H1 (cell line): ENCODE measurements around the gene BYSL. TPM values are rescaled to one million over a fixed set of nuclear protein-coding genes. Genes with fewer than 3 reads are reported as not detected.

Experiments
- CTCF ChIA-PET: fragments of 300-600 bp; sonication (Branson Sonifier 250); formaldehyde crosslinking; loops from one replicate; lab custom pipeline; 2021; ENCODE audit not compliant: partially characterized antibody; lab: Charles Lee
- POLR2A ChIA-PET: fragments of 300-600 bp; sonication (Branson Sonifier 250); formaldehyde crosslinking; loops from one replicate; lab custom pipeline; 2021; ENCODE audit warnings: inconsistent platforms; ENCODE audit not compliant: partially characterized antibody; lab: Charles Lee
- DNase-seq, 2 experiments: peaks; one replicate each; pipeline versions ENCODE4 v3.0.0 to v3.0.0-alpha.2; 2010 to 2022; ENCODE audit warnings: low spot score in 2 of 2, low read depth in 1 of 2, mixed read lengths in 1 of 2
- FAIRE-seq: peaks from 2 replicates; lab custom pipeline; 2011; peaks lifted over from hg19 to GRCh38; lab: Jason Lieb, UNC
- H2AFZ ChIP-seq: 2 replicates; pipeline ENCODE4 v1.8.1; 2012; ENCODE audit warnings: low read length, inconsistent platforms
- H2AK5ac ChIP-seq: 2 replicates; pipeline ENCODE4 v1.6.1; 2013; ENCODE audit warnings: low read depth, low read length
- H2BK120ac ChIP-seq: replicated peaks from 2 replicates; pipeline ENCODE3; 2013; ENCODE audit warnings: low read depth, low read length, inconsistent platforms
- H2BK12ac ChIP-seq: 2 replicates; pipeline ENCODE4 v1.6.1; 2013; ENCODE audit warnings: low read depth, low read length
- H2BK15ac ChIP-seq: 2 replicates; pipeline ENCODE4 v1.6.1; 2013; ENCODE audit warnings: low read length
- H2BK20ac ChIP-seq: 2 replicates; pipeline ENCODE4 v1.6.1; 2013; ENCODE audit warnings: low read length
- H2BK5ac ChIP-seq: 2 replicates; pipeline ENCODE4 v1.6.1; 2013; ENCODE audit warnings: low read depth, low read length
- H3K14ac ChIP-seq: 2 replicates; pipeline ENCODE4 v1.6.1; 2013; ENCODE audit warnings: inconsistent platforms; ENCODE audit not compliant: insufficient read length
- H3K18ac ChIP-seq: 2 replicates; pipeline ENCODE4 v1.6.1; 2013; ENCODE audit warnings: low read length; ENCODE audit errors: extremely low read depth
- H3K23ac ChIP-seq: 2 replicates; pipeline ENCODE4 v1.6.1; 2013; ENCODE audit warnings: inconsistent platforms; ENCODE audit not compliant: insufficient read length
- H3K23me2 ChIP-seq: 2 replicates; pipeline ENCODE4 v1.6.1; 2013; ENCODE audit warnings: low read depth, low read length
- H3K27ac ChIP-seq: 2 replicates; pipeline ENCODE4 v1.6.1; 2011; ENCODE audit warnings: low read depth, low read length, inconsistent platforms
- H3K27me3 ChIP-seq, 4 experiments: replicated peaks in 1 of 4; 1 replicate in 1 of 4; 2 replicates in 3 of 4; pipeline versions ENCODE4 v1.6.1 to v1.8.1; 2011 to 2013; ENCODE audit warnings: low read length in 3 of 4, mild to moderate bottlenecking in 3 of 4, inconsistent platforms in 2 of 4, mixed read lengths in 2 of 4, moderate library complexity in 1 of 4; ENCODE audit not compliant: control insufficient read depth in 3 of 4, insufficient read depth in 3 of 4; ENCODE audit errors: extremely low read depth in 1 of 4
- H3K36me3 ChIP-seq, 4 experiments: 2 replicates each; pipeline versions ENCODE4 v1.6.1 to v1.8.1; 2011 to 2013; ENCODE audit warnings: mild to moderate bottlenecking in 4 of 4, low read length in 3 of 4, moderate library complexity in 2 of 4, control low read depth in 1 of 4, inconsistent platforms in 1 of 4; ENCODE audit not compliant: insufficient read depth in 4 of 4, control insufficient read depth in 2 of 4
- H3K4ac ChIP-seq: replicated peaks from 2 replicates; pipeline ENCODE3; 2013; ENCODE audit warnings: low read length, low read depth, mixed read lengths, inconsistent platforms; ENCODE audit not compliant: insufficient read length
- H3K4me1 ChIP-seq, 4 experiments: replicated peaks in 1 of 4; 1 replicate in 1 of 4; 2 replicates in 3 of 4; pipeline versions ENCODE4 v1.6.1 to v1.8.1; 2011 to 2013; ENCODE audit warnings: low read length in 3 of 4, inconsistent platforms in 2 of 4, mixed read lengths in 1 of 4; ENCODE audit not compliant: insufficient read depth in 4 of 4, control insufficient read depth in 3 of 4
- H3K4me2 ChIP-seq, 2 experiments: 2 replicates each; pipeline versions ENCODE4 v1.6.1 to v1.8.1; 2011 to 2013; ENCODE audit warnings: low read depth in 2 of 2, low read length in 2 of 2, control low read depth in 1 of 2, inconsistent platforms in 1 of 2, mild to moderate bottlenecking in 1 of 2; ENCODE audit not compliant: insufficient read depth in 1 of 2
- H3K4me3 ChIP-seq, 4 experiments: fragments of 200-600, 300-600 bp in 1 of 4; sonication (generic), shearing (Covaris generic), sonication (Bioruptor Twin) in 1 of 4; 2 replicates each; pipeline versions ENCODE4 v1.5.1 to v1.8.1; 2011 to 2016; ENCODE audit warnings: low read length in 4 of 4, low read depth in 3 of 4, control low read depth in 2 of 4, inconsistent platforms in 2 of 4, mild to moderate bottlenecking in 2 of 4, mixed read lengths in 1 of 4, moderate library complexity in 1 of 4; ENCODE audit not compliant: insufficient read depth in 2 of 4; ENCODE audit errors: extremely low read depth in 1 of 4
- H3K56ac ChIP-seq: replicated peaks from 2 replicates; pipeline ENCODE3; 2013; ENCODE audit warnings: low read depth, mild to moderate bottlenecking, mixed read lengths, low read length, inconsistent platforms; ENCODE audit not compliant: insufficient read length
- H3K79me1 ChIP-seq: 2 replicates; pipeline ENCODE4 v1.6.1; 2013; ENCODE audit warnings: low read depth, low read length, control low read depth
- H3K79me2 ChIP-seq, 2 experiments: 2 replicates each; pipeline versions ENCODE4 v1.6.1 to v1.8.1; 2012 to 2013; ENCODE audit warnings: low read length in 2 of 2, mild to moderate bottlenecking in 2 of 2, inconsistent platforms in 1 of 2; ENCODE audit not compliant: insufficient read depth in 2 of 2, control insufficient read depth in 1 of 2
- H3K9ac ChIP-seq, 4 experiments: replicated peaks in 1 of 4; 1 replicate in 1 of 4; 2 replicates in 3 of 4; pipeline versions ENCODE4 v1.6.1 to v1.8.1; 2011 to 2013; ENCODE audit warnings: low read depth in 3 of 4, low read length in 3 of 4, control low read depth in 2 of 4, mild to moderate bottlenecking in 2 of 4, moderate library complexity in 2 of 4, inconsistent platforms in 1 of 4; ENCODE audit errors: extremely low read depth in 1 of 4
- H3K9me3 ChIP-seq, 2 experiments: 2 replicates each; pipeline versions ENCODE4 v1.6.1 to v1.8.1; 2012 to 2013; ENCODE audit warnings: mild to moderate bottlenecking in 2 of 2, moderate library complexity in 2 of 2, control low read depth in 1 of 2, inconsistent platforms in 1 of 2, low read depth in 1 of 2, low read length in 1 of 2, mixed read lengths in 1 of 2; ENCODE audit not compliant: insufficient read depth in 2 of 2
- H4K20me1 ChIP-seq, 2 experiments: replicated peaks in 1 of 2; 2 replicates each; pipeline versions ENCODE3 to v1.8.1; 2011 to 2013; ENCODE audit warnings: inconsistent platforms in 2 of 2, low read length in 2 of 2, mild to moderate bottlenecking in 1 of 2; ENCODE audit not compliant: insufficient read depth in 2 of 2, control insufficient read depth in 1 of 2
- H4K5ac ChIP-seq: 2 replicates; pipeline ENCODE4 v1.6.1; 2013; ENCODE audit warnings: low read length, low read depth, mixed read lengths, inconsistent platforms; ENCODE audit not compliant: insufficient read length
- H4K8ac ChIP-seq: 2 replicates; pipeline ENCODE4 v1.8.0; 2013; ENCODE audit warnings: mild to moderate bottlenecking, moderate library complexity, low read length, inconsistent platforms; ENCODE audit not compliant: insufficient read depth; ENCODE audit errors: extremely low read depth
- H4K91ac ChIP-seq: replicated peaks from 2 replicates; pipeline ENCODE3; 2013; ENCODE audit warnings: low read length, mixed read lengths, inconsistent platforms; ENCODE audit not compliant: insufficient read length
- ASH2L ChIP-seq: fragments of 200-600, 300-600 bp; sonication (generic); IDR thresholded peaks from one replicate; pipeline ENCODE4 v1.7.1; 2017; ENCODE audit warnings: low read length
- CBX5 ChIP-seq: fragments of 300-800, 300-1000 bp; sonication (generic); IDR thresholded peaks from 2 replicates; pipeline ENCODE4 v1.7.1; 2016; ENCODE audit warnings: antibody characterized with exemption, low read length, low read depth
- JUN ChIP-seq: IDR thresholded peaks from 2 replicates; pipeline ENCODE4 v1.6.1; 2011; ENCODE audit warnings: low read depth, mild to moderate bottlenecking, improper control_type of control experiment, low read length
- PHF8 ChIP-seq: fragments of 200-600 bp; sonication (generic); conservative IDR thresholded peaks from 2 replicates; pipeline ENCODE4 v1.7.1; 2012; ENCODE audit warnings: low read depth, mild to moderate bottlenecking, inconsistent platforms, low read length, moderate library complexity
- RBBP5 ChIP-seq: IDR thresholded peaks from 2 replicates; pipeline ENCODE4 v1.7.1; 2012; ENCODE audit warnings: low read depth, mild to moderate bottlenecking, inconsistent platforms, low read length, moderate library complexity, borderline replicate concordance
- SIN3A ChIP-seq, 2 experiments: IDR thresholded peaks in 1 of 2; conservative IDR thresholded peaks in 1 of 2; 2 replicates each; pipeline ENCODE4 v1.6.1; 2011 to 2012; ENCODE audit warnings: low read length in 2 of 2, improper control_type of control experiment in 1 of 2, low read depth in 1 of 2, mild to moderate bottlenecking in 1 of 2
- WGBS, 2 experiments: shearing (Covaris generic) in 1 of 2; methylation state at CpG; one replicate each; pipeline versions ENCODE4 v1.1.6 to v1.1.7; 2013 to 2015; ENCODE audit warnings: low lambda C conversion rate in 2 of 2, mixed read lengths in 2 of 2, inconsistent platforms in 1 of 2, low coverage in 1 of 2, missing lambda C conversion rate in 1 of 2; ENCODE audit not compliant: insufficient replicate concordance in 2 of 2, insufficient coverage in 1 of 2, insufficient read length in 1 of 2; ENCODE audit errors: extremely low coverage in 1 of 2, missing lambda C conversion rate in 1 of 2; 5-methylcytosine and 5-hydroxymethylcytosine counted together
- polyA plus RNA-seq, 7 experiments: library from polyadenylated mRNA; depleted of rRNA in 3 of 7; stranded (reverse) in 5 of 7; unstranded in 2 of 7; fragments of >200 nt in 5 of 7; fragments of 200-250 nt in 2 of 7; gene quantifications; 1 replicate in 5 of 7; 2 replicates in 1 of 7; 4 replicates in 1 of 7; pipeline versions ENCODE4 v1.2.1 to v1.2.3, GENCODE V29; 2011 to 2013; ENCODE audit warnings: missing spikeins in 2 of 7, mixed read lengths in 2 of 7
- total RNA-seq: library from RNA; stranded (reverse); fragmentation: NEBNext Ultra II Directional; extraction: Animal tissue kit (Norgen Biotek cat#: 25700); gene quantifications from 2 replicates; pipeline ENCODE4 v1.2.1, GENCODE V29; 2021
- TF ChIP-seq, protein P1 (sequence below): IDR thresholded peaks from 2 replicates; pipeline ENCODE4 v1.6.1; 2012; ENCODE audit warnings: inconsistent platforms

The BYSL gene
- total and polyA plus RNA-seq, 2 of the 8 experiments (the other 6 are each of a cell fraction or from before 2014, with no cell fraction given) = 37.3 to 49.2 TPM

DNA sequence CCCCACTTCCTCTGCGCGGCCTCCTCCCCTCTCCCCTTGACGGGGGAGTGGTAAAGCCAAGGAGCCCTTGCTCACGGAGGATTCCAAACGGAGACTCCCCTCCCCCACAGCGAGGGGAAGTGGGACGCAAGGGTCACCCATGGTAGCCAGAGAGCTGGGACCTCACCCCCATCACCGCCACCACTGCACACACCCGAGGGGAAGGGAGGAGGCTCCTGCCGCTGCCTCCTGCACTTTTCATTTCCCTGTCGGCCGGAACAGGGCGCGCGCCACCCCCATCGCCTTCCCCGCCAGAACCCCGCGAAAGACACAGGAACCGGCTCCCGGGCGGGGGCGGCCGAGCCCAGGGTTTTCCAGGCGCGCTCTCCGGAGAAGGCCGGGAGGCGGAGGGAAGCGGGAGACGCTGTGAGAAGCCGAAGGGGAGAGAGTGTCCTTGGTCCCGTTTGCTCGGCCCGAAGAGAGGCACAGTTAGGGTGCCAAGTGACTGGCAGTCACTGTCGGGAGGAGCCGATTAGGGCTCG lies 19.5 kb downstream of the BYSL start:
- no peak overlapping the region for H2AFZ ChIP-seq
- H3K56ac ChIP-seq = peak overlapping the region; percentile 23
- POLR2A ChIA-PET = interaction anchor here (1.0 to 16.6 kb wide), 8 partner anchors 8 to 105 kb away, joined by 3 to 235 read pairs (median 6); partner anchors contain the start of genes BYSL, MED20 and TAF8
- H3K27me3 ChIP-seq = no peaks in the 10 kb centered on the region
- H3K14ac ChIP-seq = no peak overlapping the region
- peak overlapping the region; percentile 69 to 91 (median 84) for H3K4me3 ChIP-seq
- H3K9me3 ChIP-seq = no peaks in the 10 kb centered on the region
- peak overlapping the region in 2 of 4 experiments; percentile 26 to 48; a peak in 4 of 7 replicates for H3K9ac ChIP-seq
- H2BK20ac ChIP-seq = 0 out of 2 replicates have a peak overlapping the region, but pooled peaks have one; percentile 75
- H3K36me3 ChIP-seq = peaks cover 0 to 2% (median 0%) of the 10 kb centered on the region in 4 experiments; a peak in 1 of 8 replicates
- no peak overlapping the region for H3K4ac ChIP-seq
- CTCF ChIA-PET = interaction anchor here (0.6 to 13.7 kb wide), 11 partner anchors 8 to 606 kb away, joined by 3 to 219 read pairs (median 5); partner anchors contain the start of genes BYSL, MED20 and USP49
- no peak overlapping the region for H2BK15ac ChIP-seq
- no peak for FAIRE-seq
- H2BK120ac ChIP-seq = no peak overlapping the region
- no peaks in the 10 kb centered on the region for H4K20me1 ChIP-seq
- H4K8ac ChIP-seq = no peak overlapping the region; the same call in 1 of the 2 replicates
- peak overlapping the region; percentile 99; the same call in 1 of the 2 replicates for H2BK12ac ChIP-seq
- H3K4me1 ChIP-seq = peaks cover 6 to 31% (median 23%) of the 10 kb centered on the region in 4 experiments
- peaks cover 0 to 10% of the 10 kb centered on the region in 2 experiments; a peak in 1 of 4 replicates for H3K79me2 ChIP-seq
- peaks cover 2% of the 10 kb centered on the region; the same call in 1 of the 2 replicates for H3K79me1 ChIP-seq
- H3K27ac ChIP-seq = no peak overlapping the region
- peak overlapping the region; percentile 98 to 99 for H3K4me2 ChIP-seq
- 2% methylated on average over 34 of the region's 38 CpGs; no CpG with 5 or more reads in 1 of the 2 experiments for WGBS, 2 experiments
- TF ChIP-seq, protein P1, sequence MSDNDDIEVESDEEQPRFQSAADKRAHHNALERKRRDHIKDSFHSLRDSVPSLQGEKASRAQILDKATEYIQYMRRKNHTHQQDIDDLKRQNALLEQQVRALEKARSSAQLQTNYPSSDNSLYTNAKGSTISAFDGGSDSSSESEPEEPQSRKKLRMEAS = 0 out of 2 replicates have a peak, but pooled peaks have one; percentile 2
- TF ChIP-seq ASH2L = peak; percentile 68
- 0 out of 2 replicates have a peak, but pooled peaks have one; percentile 28 for TF ChIP-seq PHF8
- TF ChIP-seq CBX5 = no peak
- peak in 1 of 2 experiments; percentile 57; a peak in 2 of 4 replicates for TF ChIP-seq SIN3A (conservative IDR thresholded peaks at IDR 0.05 in 1 of 2, IDR thresholded peaks at IDR 0.05 in 1 of 2; ENCODE audit: low read depth in 1 of 2, low read length in 2 of 2)
- 0 out of 2 replicates have a peak, but pooled peaks have one; percentile 26 for TF ChIP-seq RBBP5
- no peak for TF ChIP-seq JUN
- TF ChIP-seq, all 59 proteins: peak for 5
- peak in 1 of 2 experiments; percentile 74 for DNase-seq
- Histone ChIP-seq H3K23me2 (peaks cover 17% of the 10 kb centered on the region), H2AK5ac (no peak overlapping the region), H3K18ac (peak overlapping the region; percentile 55), H4K5ac (no peak overlapping the region), H2BK5ac (peak overlapping the region; percentile 63; the same call in 1 of the 2 replicates), H3K23ac (no peak overlapping the region), H4K91ac (peak overlapping the region; percentile 36)
